Measurements from ENCODE around the gene NLGN1.
A peak's percentile ranks its signal among the peaks of the same experiment; 100 is the strongest.

The NLGN1 gene

GRCh38 chr3:174266476-174266875 is 868.9 kb downstream of the NLGN1 start:
- no peak overlapping the region for H3K27ac ChIP-seq
- no peaks in the 10 kb centered on the region for H3K36me3 ChIP-seq (replicated peaks)
- DNase-seq: no peak
- no peak overlapping the region for H3K4me3 ChIP-seq (ENCODE audit: low read depth, low read length)
- H3K27me3 ChIP-seq (replicated peaks): no peaks in the 10 kb centered on the region
- TF ChIP-seq CTCF (IDR thresholded peaks at IDR 0.05; ENCODE audit: low read depth, low read length, missing control alignments): no peak
- in situ Hi-C loops (cut with HindIII; ENCODE audit: low pct_ligation_motif_present, low sequenced_read_pairs): no loop called here

GRCh38 chr3:174268061-174268460 is 870.5 kb downstream of the NLGN1 start:
- Histone ChIP-seq H3K27ac (no peak overlapping the region), H3K36me3 (replicated peaks) (no peaks in the 10 kb centered on the region)
- in situ Hi-C loops (cut with HindIII; ENCODE audit: low pct_ligation_motif_present, low sequenced_read_pairs): no loop called here

DNA sequence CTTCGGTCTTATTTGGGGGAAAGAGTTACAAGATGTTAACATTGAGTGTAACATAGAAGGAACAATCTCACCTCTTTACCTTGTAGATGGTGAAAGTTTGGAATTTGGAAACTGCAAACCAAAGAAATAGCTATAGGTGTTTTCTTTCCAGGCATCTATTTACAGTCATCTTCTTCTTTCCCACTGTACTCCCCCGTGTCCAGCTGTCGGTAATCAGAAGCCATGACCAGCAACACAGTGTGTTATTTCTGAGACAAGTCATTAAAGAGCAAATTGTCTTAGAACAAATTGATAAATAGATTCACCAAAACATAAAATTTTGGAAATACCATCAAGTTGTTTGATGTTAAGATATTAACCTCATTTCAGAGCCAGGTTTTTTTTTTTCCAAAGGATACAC is 871.0 kb downstream of the NLGN1 start:
- H3K27ac ChIP-seq: no peak overlapping the region
- no peak for TF ChIP-seq CTCF (IDR thresholded peaks at IDR 0.05; ENCODE audit: low read depth, low read length, missing control alignments)
- no peaks in the 10 kb centered on the region for H3K27me3 ChIP-seq (replicated peaks)
- DNase-seq: no peak
- no peak overlapping the region for H3K4me3 ChIP-seq (ENCODE audit: low read depth, low read length)
- in situ Hi-C loops (cut with HindIII; ENCODE audit: low pct_ligation_motif_present, low sequenced_read_pairs): no loop called here
- no peaks in the 10 kb centered on the region for H3K36me3 ChIP-seq (replicated peaks)

More at GRCh38 chr3:174268061-174268460, 870.5 kb downstream of the NLGN1 start:
- H3K27me3 ChIP-seq (replicated peaks): no peaks in the 10 kb centered on the region
- H3K4me3 ChIP-seq (ENCODE audit: low read depth, low read length): no peak overlapping the region
- no peak for TF ChIP-seq CTCF (IDR thresholded peaks at IDR 0.05; ENCODE audit: low read depth, low read length, missing control alignments)
- DNase-seq: no peak

DNA sequence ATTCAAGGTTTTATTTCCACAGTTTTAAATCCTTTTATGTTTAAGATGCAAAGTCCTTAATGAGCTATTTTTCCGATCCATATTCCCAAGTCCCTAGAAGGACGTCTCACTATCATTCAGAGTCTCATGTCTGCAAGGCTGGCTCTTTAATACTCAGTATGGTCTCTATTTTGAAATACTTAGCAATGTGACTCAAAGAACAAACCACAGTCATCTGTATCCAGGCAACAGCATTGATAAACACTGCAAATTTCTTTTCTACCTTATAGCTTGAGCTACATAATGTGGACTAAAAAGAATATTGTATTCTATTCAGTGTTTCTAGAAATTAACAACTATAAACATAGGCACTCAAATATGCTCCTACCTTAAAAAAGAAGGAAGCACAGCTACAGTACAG is 873.3 kb downstream of the NLGN1 start:
- Histone ChIP-seq H3K27ac (peak overlapping the region; percentile 11), H3K27me3 (replicated peaks) (no peaks in the 10 kb centered on the region), H3K4me3 (ENCODE audit: low read depth, low read length) (no peak overlapping the region), H3K36me3 (replicated peaks) (no peaks in the 10 kb centered on the region)
- TF ChIP-seq CTCF (IDR thresholded peaks at IDR 0.05; ENCODE audit: low read depth, low read length, missing control alignments): no peak
- in situ Hi-C loops (cut with HindIII; ENCODE audit: low pct_ligation_motif_present, low sequenced_read_pairs): no loop called here
- DNase-seq: peak; percentile 67

DNA sequence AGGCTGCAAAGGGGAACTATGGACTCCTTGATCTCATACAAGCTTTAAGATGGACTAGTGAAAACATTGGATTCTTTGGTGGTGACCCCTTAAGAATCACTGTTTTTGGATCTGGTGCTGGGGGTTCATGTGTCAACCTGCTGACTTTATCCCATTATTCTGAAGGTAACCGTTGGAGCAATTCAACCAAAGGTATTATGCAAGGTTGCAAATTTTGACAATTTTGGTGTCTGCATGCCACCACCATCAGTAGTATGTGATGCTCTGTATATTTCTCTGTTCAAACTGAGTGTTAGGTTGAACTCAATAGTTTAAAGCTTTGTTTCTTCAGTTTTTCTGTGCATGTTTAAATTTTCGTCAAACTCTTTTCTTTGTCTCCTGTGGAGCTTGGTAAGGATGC is 877.8 kb downstream of the NLGN1 start:
- no peaks in the 10 kb centered on the region for H3K36me3 ChIP-seq (replicated peaks)
- TF ChIP-seq CTCF (IDR thresholded peaks at IDR 0.05; ENCODE audit: low read depth, low read length, missing control alignments): no peak
- H3K27me3 ChIP-seq (replicated peaks): no peaks in the 10 kb centered on the region
- no peak overlapping the region for H3K4me3 ChIP-seq (ENCODE audit: low read depth, low read length)
- in situ Hi-C loops (cut with HindIII; ENCODE audit: low pct_ligation_motif_present, low sequenced_read_pairs): no loop called here
- H3K27ac ChIP-seq: no peak overlapping the region
- DNase-seq: no peak

- no peak for TF ChIP-seq CTCF (IDR thresholded peaks at IDR 0.05; ENCODE audit: low read depth, low read length, missing control alignments)
- no peaks in the 10 kb centered on the region for H3K36me3 ChIP-seq (replicated peaks)
- H3K27ac ChIP-seq: no peak overlapping the region
- in situ Hi-C loops (cut with HindIII; ENCODE audit: low pct_ligation_motif_present, low sequenced_read_pairs): no loop called here
- no peaks in the 10 kb centered on the region for H3K27me3 ChIP-seq (replicated peaks)
- DNase-seq: no peak
- H3K4me3 ChIP-seq (ENCODE audit: low read depth, low read length): no peak overlapping the region
These were observed 879.3 kb downstream of the NLGN1 start for GRCh38 chr3:174276826-174277225.

All from brain microvascular endothelial cell (primary cell).